Measurements from ENCODE around the gene DACH1.
"Not testable (repeated sequence)": the region's sequence is repeated elsewhere in the genome, so short reads cannot be mapped to it uniquely, and the experiment has no call there.

The DACH1 gene

GRCh38 chr13:71867131-71867814, at the start of gene DACH1:
TSS of gene DACH1 (minus strand) at chr13:71867204.
- peak; percentile 76 for DNase-seq

- no peak for DNase-seq
These were observed 46.7 kb upstream of the DACH1 start for GRCh38 chr13:71913717-71914116.

GRCh38 chr13:71912524-71912923, 45.5 kb upstream of the DACH1 start:
- no peak for DNase-seq

- no peak for DNase-seq
These were observed 39.4 kb upstream of the DACH1 start for GRCh38 chr13:71906448-71906847.

- DNase-seq: no peak
These were observed 35.7 kb upstream of the DACH1 start for GRCh38 chr13:71902676-71903075.

GRCh38 chr13:71893506-71893905, 26.5 kb upstream of the DACH1 start:
- DNase-seq: not testable (repeated sequence)

- no peak for DNase-seq
These were observed 19.9 kb upstream of the DACH1 start for GRCh38 chr13:71886880-71887279.

GRCh38 chr13:71882120-71882519, 15.1 kb upstream of the DACH1 start:
- DNase-seq: no peak

GRCh38 chr13:71880753-71881541, 13.9 kb upstream of the DACH1 start:
- DNase-seq: no peak

GRCh38 chr13:71879808-71880344, 12.9 kb upstream of the DACH1 start:
- DNase-seq: no peak

GRCh38 chr13:71879129-71879535, 12.1 kb upstream of the DACH1 start:
- peak; percentile 83 for DNase-seq

GRCh38 chr13:71877256-71877653, 10.3 kb upstream of the DACH1 start:
- DNase-seq: no peak

GRCh38 chr13:71876648-71877255, 9.7 kb upstream of the DACH1 start:
- peak; percentile 39 for DNase-seq

GRCh38 chr13:71875823-71876222, 8.8 kb upstream of the DACH1 start:
- no peak for DNase-seq

- DNase-seq: peak; percentile 52
These were observed 7.5 kb upstream of the DACH1 start for GRCh38 chr13:71874458-71874857.

GRCh38 chr13:71873418-71874247, 6.6 kb upstream of the DACH1 start:
- DNase-seq: peak; percentile 61

GRCh38 chr13:71871844-71872243, 4.8 kb upstream of the DACH1 start:
- peak; percentile 57 for DNase-seq

- DNase-seq: peak; percentile 57
These were observed 4.3 kb upstream of the DACH1 start for GRCh38 chr13:71871176-71871754.

GRCh38 chr13:71870100-71870499, 3.1 kb upstream of the DACH1 start:
- no peak for DNase-seq

- no peak for DNase-seq
These were observed 2.3 kb upstream of the DACH1 start for GRCh38 chr13:71869274-71869673.

- DNase-seq: peak; percentile 35
These were observed 471 bp downstream of the DACH1 start for GRCh38 chr13:71866335-71867130.

Measured in NCI-H1105 treated with DMSO at 0.1 percent for 48 hours (cell line).